Chondrocyte (in vitro differentiated cells): ENCODE measurements around the gene PYGM. TPM values are rescaled to one million over a fixed set of nuclear protein-coding genes. Genes with fewer than 3 reads are reported as not detected.

ENCODE experiments used
- DNase-seq: peaks from one replicate; pipeline ENCODE4 v3.0.0; 2021; ENCODE audit warnings: mixed read lengths, low spot score
- H3K27ac Mint-ChIP-seq: one replicate; pipeline ENCODE4 v1.8.0; 2021; ENCODE audit warnings: mild to moderate bottlenecking, moderate library complexity, mixed read lengths; ENCODE audit not compliant: unreplicated experiment
- H3K27me3 Mint-ChIP-seq: 2 replicates; pipeline ENCODE4 v1.8.0; 2021; ENCODE audit warnings: low read depth, mixed read lengths
- H3K36me3 Mint-ChIP-seq: 2 replicates; pipeline ENCODE4 v1.8.0; 2021; ENCODE audit warnings: low read depth, mixed read lengths
- H3K4me1 Mint-ChIP-seq: 2 replicates; pipeline ENCODE4 v1.8.0; 2021; ENCODE audit warnings: low read depth, mild to moderate bottlenecking, mixed read lengths
- H3K4me3 Mint-ChIP-seq: one replicate; pipeline ENCODE4 v1.8.0; 2021; ENCODE audit warnings: mild to moderate bottlenecking, moderate library complexity, mixed read lengths; ENCODE audit not compliant: unreplicated experiment
- H3K9me3 Mint-ChIP-seq: 2 replicates; pipeline ENCODE4 v1.8.0; 2021; ENCODE audit warnings: low read depth, mixed read lengths
- CTCF ChIP-seq: fragments of 200-600 bp; sonication (generic); IDR thresholded peaks from 2 replicates; pipeline ENCODE4 v1.5.0; 2021; ENCODE audit warnings: antibody characterized with exemption, mild to moderate bottlenecking, moderate library complexity
- total RNA-seq: library from RNA; stranded (reverse); gene quantifications from 3 replicates; pipeline ENCODE4 v1.2.1, GENCODE V29; 2021

PYGM gene
- total RNA-seq, 1 donor from 2014 or later: 1.6 TPM

- peak; percentile 60 for DNase-seq
- no peaks in the 10 kb centered on the region for H3K27me3 Mint-ChIP-seq
- no peak overlapping the region for H3K4me3 Mint-ChIP-seq
- peaks cover 1% of the 10 kb centered on the region for H3K36me3 Mint-ChIP-seq
- H3K27ac Mint-ChIP-seq: no peak overlapping the region
- no peaks in the 10 kb centered on the region for H3K9me3 Mint-ChIP-seq
- H3K4me1 Mint-ChIP-seq: no peaks in the 10 kb centered on the region
- TF ChIP-seq CTCF: no peak
These were observed 26.5 kb upstream of the PYGM start for GRCh38 chr11:64786308-64786707.

GRCh38 chr11:64784813-64785581 lies 25.2 kb upstream of the PYGM start:
- no peak overlapping the region for H3K27ac Mint-ChIP-seq
- no peak overlapping the region for H3K4me3 Mint-ChIP-seq
- no peaks in the 10 kb centered on the region for H3K4me1 Mint-ChIP-seq
- H3K9me3 Mint-ChIP-seq: no peaks in the 10 kb centered on the region
- TF ChIP-seq CTCF: no peak
- no peak for DNase-seq
- H3K36me3 Mint-ChIP-seq: peaks cover 1% of the 10 kb centered on the region
- no peaks in the 10 kb centered on the region for H3K27me3 Mint-ChIP-seq

GRCh38 chr11:64778473-64779298 lies 18.9 kb upstream of the PYGM start, which contains the start of gene SF1:
Gene SF1 (minus strand): TSS chr11:64778542. CDS start chr11:64778392, 150 bp downstream.
- Mint-ChIP-seq H3K27me3 (no peaks in the 10 kb centered on the region), H3K9me3 (no peaks in the 10 kb centered on the region), H3K27ac (peak within 1 kb of the TSS; percentile 97), H3K4me1 (peaks cover 30% of the 10 kb centered on the region), H3K36me3 (peaks cover 19% of the 10 kb centered on the region), H3K4me3 (peak within 1 kb of the TSS; percentile 82)
- TF ChIP-seq CTCF: peak; percentile 42
- DNase-seq: peak; percentile 99

GRCh38 chr11:64778223-64778472 lies 18.4 kb upstream of the PYGM start:
- Mint-ChIP-seq H3K9me3 (no peaks in the 10 kb centered on the region), H3K4me3 (peak overlapping the region; percentile 82), H3K4me1 (peaks cover 33% of the 10 kb centered on the region), H3K27me3 (no peaks in the 10 kb centered on the region), H3K27ac (peak overlapping the region; percentile 97), H3K36me3 (peaks cover 23% of the 10 kb centered on the region)
- no peak for TF ChIP-seq CTCF
- DNase-seq: no peak

- Mint-ChIP-seq H3K4me3 (peak overlapping the region; percentile 76), H3K4me1 (peaks cover 33% of the 10 kb centered on the region), H3K36me3 (peaks cover 26% of the 10 kb centered on the region), H3K27me3 (no peaks in the 10 kb centered on the region), H3K9me3 (no peaks in the 10 kb centered on the region), H3K27ac (peak overlapping the region; percentile 93)
- no peak for TF ChIP-seq CTCF
- DNase-seq: peak; percentile 90
These were observed 17.9 kb upstream of the PYGM start for GRCh38 chr11:64777449-64778222.
